ENCODE measurements around the gene KCND3. TPM values are rescaled to one million over a fixed set of nuclear protein-coding genes. Genes with fewer than 3 reads are reported as not detected.

The KCND3 gene
- total RNA-seq, 1 experiment from 2014 or later: not detected

GRCh38 chr1:111990026-111990877, 784 bp upstream of the KCND3 start:
- Mint-ChIP-seq H3K36me3 (ENCODE audit: insufficient read depth, unreplicated experiment) (no peaks in the 10 kb centered on the region), H3K4me1 (ENCODE audit: insufficient read depth, unreplicated experiment) (peaks cover 17% of the 10 kb centered on the region), H3K9me3 (ENCODE audit: unreplicated experiment) (no peaks in the 10 kb centered on the region), H3K4me3 (ENCODE audit: unreplicated experiment) (peak overlapping the region; percentile 76), H3K27me3 (ENCODE audit: insufficient read depth, unreplicated experiment) (peaks cover 48% of the 10 kb centered on the region), H3K27ac (ENCODE audit: low read depth, unreplicated experiment) (no peak overlapping the region)
- CTCF ChIA-PET: interaction anchor here (0.6 to 3.2 kb wide), 9 partner anchors 11 to 323 kb away, joined by 3 to 32 read pairs (median 3); no protein-coding TSS in a partner anchor
- TF ChIP-seq, protein P1, sequence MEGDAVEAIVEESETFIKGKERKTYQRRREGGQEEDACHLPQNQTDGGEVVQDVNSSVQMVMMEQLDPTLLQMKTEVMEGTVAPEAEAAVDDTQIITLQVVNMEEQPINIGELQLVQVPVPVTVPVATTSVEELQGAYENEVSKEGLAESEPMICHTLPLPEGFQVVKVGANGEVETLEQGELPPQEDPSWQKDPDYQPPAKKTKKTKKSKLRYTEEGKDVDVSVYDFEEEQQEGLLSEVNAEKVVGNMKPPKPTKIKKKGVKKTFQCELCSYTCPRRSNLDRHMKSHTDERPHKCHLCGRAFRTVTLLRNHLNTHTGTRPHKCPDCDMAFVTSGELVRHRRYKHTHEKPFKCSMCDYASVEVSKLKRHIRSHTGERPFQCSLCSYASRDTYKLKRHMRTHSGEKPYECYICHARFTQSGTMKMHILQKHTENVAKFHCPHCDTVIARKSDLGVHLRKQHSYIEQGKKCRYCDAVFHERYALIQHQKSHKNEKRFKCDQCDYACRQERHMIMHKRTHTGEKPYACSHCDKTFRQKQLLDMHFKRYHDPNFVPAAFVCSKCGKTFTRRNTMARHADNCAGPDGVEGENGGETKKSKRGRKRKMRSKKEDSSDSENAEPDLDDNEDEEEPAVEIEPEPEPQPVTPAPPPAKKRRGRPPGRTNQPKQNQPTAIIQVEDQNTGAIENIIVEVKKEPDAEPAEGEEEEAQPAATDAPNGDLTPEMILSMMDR (IDR thresholded peaks at IDR 0.05; ENCODE audit: unreplicated experiment): no peak
- POLR2A ChIA-PET: no interaction called here
- DNase-seq (ENCODE audit: unreplicated experiment): no peak
- intact Hi-C loops (cut with micrococcal nuclease): no loop called here
- no TSS peak for BruUV-seq (replicated peaks)

- BruUV-seq (replicated peaks): no TSS peak
- intact Hi-C loops (cut with micrococcal nuclease): no loop called here
- H3K4me3 Mint-ChIP-seq (ENCODE audit: unreplicated experiment): peak overlapping the region; percentile 23
- H3K36me3 Mint-ChIP-seq (ENCODE audit: insufficient read depth, unreplicated experiment): no peaks in the 10 kb centered on the region
- ChIA-PET POLR2A (no interaction called here), CTCF (interaction anchor here (0.6 to 0.7 kb wide), 2 partner anchors 201 to 220 kb away, joined by 3 read pairs; no protein-coding TSS in a partner anchor)
- H3K4me1 Mint-ChIP-seq (ENCODE audit: insufficient read depth, unreplicated experiment): peaks cover 17% of the 10 kb centered on the region
- peaks cover 37% of the 10 kb centered on the region for H3K27me3 Mint-ChIP-seq (ENCODE audit: insufficient read depth, unreplicated experiment)
- H3K9me3 Mint-ChIP-seq (ENCODE audit: unreplicated experiment): no peaks in the 10 kb centered on the region
- TF ChIP-seq, protein P1 (IDR thresholded peaks at IDR 0.05; ENCODE audit: unreplicated experiment): no peak
- no peak overlapping the region for H3K27ac Mint-ChIP-seq (ENCODE audit: low read depth, unreplicated experiment)
- no peak for DNase-seq (ENCODE audit: unreplicated experiment)
Measured at GRCh38 chr1:111988743-111989453, 570 bp downstream of the KCND3 start.

- Mint-ChIP-seq H3K9me3 (ENCODE audit: unreplicated experiment) (no peaks in the 10 kb centered on the region), H3K4me3 (ENCODE audit: unreplicated experiment) (peak overlapping the region; percentile 23), H3K4me1 (ENCODE audit: insufficient read depth, unreplicated experiment) (peaks cover 17% of the 10 kb centered on the region), H3K27ac (ENCODE audit: low read depth, unreplicated experiment) (no peak overlapping the region), H3K36me3 (ENCODE audit: insufficient read depth, unreplicated experiment) (no peaks in the 10 kb centered on the region), H3K27me3 (ENCODE audit: insufficient read depth, unreplicated experiment) (peaks cover 37% of the 10 kb centered on the region)
- no peak for DNase-seq (ENCODE audit: unreplicated experiment)
- CTCF ChIA-PET: interaction anchor here (0.7 kb wide), 1 partner anchor 201 kb away, joined by 3 read pairs; no protein-coding TSS in a partner anchor
- POLR2A ChIA-PET: no interaction called here
- TF ChIP-seq, protein P1 (IDR thresholded peaks at IDR 0.05; ENCODE audit: unreplicated experiment): no peak
- no TSS peak for BruUV-seq (replicated peaks)
- intact Hi-C loops (cut with micrococcal nuclease): no loop called here
Measured at GRCh38 chr1:111988377-111988742, 1.1 kb downstream of the KCND3 start.

DNA sequence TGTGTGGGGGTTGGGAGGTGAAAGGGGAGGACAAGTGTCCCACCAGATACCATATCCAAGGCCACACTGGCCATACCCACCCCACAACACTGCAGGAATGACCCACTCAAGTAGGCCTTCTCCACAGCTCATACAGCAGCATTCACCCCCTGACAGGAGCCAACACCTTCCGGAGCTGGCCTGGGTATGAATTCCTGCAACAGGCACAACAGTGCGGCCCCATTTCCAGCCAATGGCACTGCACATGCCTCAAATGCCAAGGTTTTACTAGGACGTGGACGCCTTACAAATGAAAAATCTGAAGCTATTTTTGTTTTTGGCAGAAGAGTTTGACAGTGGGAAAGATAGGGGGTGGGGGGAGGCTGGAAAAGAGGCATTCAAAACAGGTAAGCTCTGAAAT, 2.0 kb downstream of the KCND3 start:
- Mint-ChIP-seq H3K4me3 (ENCODE audit: unreplicated experiment) (no peak overlapping the region), H3K27ac (ENCODE audit: low read depth, unreplicated experiment) (no peak overlapping the region), H3K36me3 (ENCODE audit: insufficient read depth, unreplicated experiment) (no peaks in the 10 kb centered on the region), H3K9me3 (ENCODE audit: unreplicated experiment) (no peaks in the 10 kb centered on the region), H3K27me3 (ENCODE audit: insufficient read depth, unreplicated experiment) (peaks cover 32% of the 10 kb centered on the region), H3K4me1 (ENCODE audit: insufficient read depth, unreplicated experiment) (peaks cover 17% of the 10 kb centered on the region)
- POLR2A ChIA-PET: interaction anchor here (0.8 kb wide), 1 partner anchor 9 kb away, joined by 3 read pairs; no protein-coding TSS in a partner anchor
- no peak for DNase-seq (ENCODE audit: unreplicated experiment)
- CTCF ChIA-PET: interaction anchor here (0.5 to 1.0 kb wide), 3 partner anchors 141 to 526 kb away, joined by 3 to 4 read pairs (median 3); no protein-coding TSS in a partner anchor
- intact Hi-C loops (cut with micrococcal nuclease): no loop called here
- no TSS peak for BruUV-seq (replicated peaks)
- TF ChIP-seq, protein P1 (IDR thresholded peaks at IDR 0.05; ENCODE audit: unreplicated experiment): no peak

All from MCF 10A (cell line).